HG02610 (cell line): ENCODE data around the gene SPTLC3.

Experiments
- ATAC-seq: cut with Tn5 transposase; IDR thresholded peaks from one replicate; pipeline ENCODE4 v1.9.1; 2021; ENCODE audit warnings: mild to moderate bottlenecking, moderate library complexity; ENCODE audit not compliant: unreplicated experiment

SPTLC3 gene

GRCh38 chr20:12984069-12984765, 24.6 kb upstream of the SPTLC3 start:
- no peak for ATAC-seq

- no peak for ATAC-seq
Observed at GRCh38 chr20:12984863-12985262, 23.9 kb upstream of the SPTLC3 start.

- no peak for ATAC-seq
Observed at GRCh38 chr20:12987261-12987660, 21.5 kb upstream of the SPTLC3 start.

GRCh38 chr20:12989586-12990115, 19.1 kb upstream of the SPTLC3 start:
- no peak for ATAC-seq

GRCh38 chr20:12997128-12997655, 11.6 kb upstream of the SPTLC3 start:
- no peak for ATAC-seq

GRCh38 chr20:12998046-12998445, 10.7 kb upstream of the SPTLC3 start:
- no peak for ATAC-seq

- ATAC-seq, result no peak
Observed at GRCh38 chr20:12999201-12999600, 9.6 kb upstream of the SPTLC3 start.

- no peak for ATAC-seq
Observed at GRCh38 chr20:13002251-13002650, 6.5 kb upstream of the SPTLC3 start.

- ATAC-seq, result no peak
Observed at GRCh38 chr20:13006825-13007224, 1.9 kb upstream of the SPTLC3 start.

GRCh38 chr20:13007596-13007995, 1.2 kb upstream of the SPTLC3 start:
- ATAC-seq, result no peak

GRCh38 chr20:13009682-13010406, 1.1 kb downstream of the SPTLC3 start:
- peak; percentile 92 for ATAC-seq

GRCh38 chr20:13012886-13013285, 4.1 kb downstream of the SPTLC3 start:
- no peak for ATAC-seq

- ATAC-seq, result no peak
Observed at GRCh38 chr20:13013411-13013810, 4.6 kb downstream of the SPTLC3 start.

GRCh38 chr20:13017235-13017634, 8.5 kb downstream of the SPTLC3 start:
- ATAC-seq, result no peak

GRCh38 chr20:13017883-13018535, 9.2 kb downstream of the SPTLC3 start:
- no peak for ATAC-seq

- no peak for ATAC-seq
Observed at GRCh38 chr20:13021205-13021970, 12.6 kb downstream of the SPTLC3 start.

- no peak for ATAC-seq
Observed at GRCh38 chr20:13022401-13023155, 13.8 kb downstream of the SPTLC3 start.

- no peak for ATAC-seq
Observed at GRCh38 chr20:13024596-13024995, 15.8 kb downstream of the SPTLC3 start.

- ATAC-seq, result no peak
Observed at GRCh38 chr20:13025181-13025580, 16.4 kb downstream of the SPTLC3 start.

- ATAC-seq, result no peak
Observed at GRCh38 chr20:13028001-13028400, 19.2 kb downstream of the SPTLC3 start.
